ENCODE data around the gene CPA4.

Gene CPA4

GRCh38 chr7:130365088-130365487 is 72.1 kb downstream of the CPA4 start:
- DNase-seq (ENCODE audit: low read depth) = no peak
- TF ChIP-seq, protein P1, sequence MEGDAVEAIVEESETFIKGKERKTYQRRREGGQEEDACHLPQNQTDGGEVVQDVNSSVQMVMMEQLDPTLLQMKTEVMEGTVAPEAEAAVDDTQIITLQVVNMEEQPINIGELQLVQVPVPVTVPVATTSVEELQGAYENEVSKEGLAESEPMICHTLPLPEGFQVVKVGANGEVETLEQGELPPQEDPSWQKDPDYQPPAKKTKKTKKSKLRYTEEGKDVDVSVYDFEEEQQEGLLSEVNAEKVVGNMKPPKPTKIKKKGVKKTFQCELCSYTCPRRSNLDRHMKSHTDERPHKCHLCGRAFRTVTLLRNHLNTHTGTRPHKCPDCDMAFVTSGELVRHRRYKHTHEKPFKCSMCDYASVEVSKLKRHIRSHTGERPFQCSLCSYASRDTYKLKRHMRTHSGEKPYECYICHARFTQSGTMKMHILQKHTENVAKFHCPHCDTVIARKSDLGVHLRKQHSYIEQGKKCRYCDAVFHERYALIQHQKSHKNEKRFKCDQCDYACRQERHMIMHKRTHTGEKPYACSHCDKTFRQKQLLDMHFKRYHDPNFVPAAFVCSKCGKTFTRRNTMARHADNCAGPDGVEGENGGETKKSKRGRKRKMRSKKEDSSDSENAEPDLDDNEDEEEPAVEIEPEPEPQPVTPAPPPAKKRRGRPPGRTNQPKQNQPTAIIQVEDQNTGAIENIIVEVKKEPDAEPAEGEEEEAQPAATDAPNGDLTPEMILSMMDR (IDR thresholded peaks at IDR 0.05; ENCODE audit: low read length, missing control alignments) = no peak
- no peak overlapping the region for H3K4me3 ChIP-seq (replicated peaks; ENCODE audit: low read depth, low read length)

GRCh38 chr7:130365511-130366441 is 72.8 kb downstream of the CPA4 start:
- peak; percentile 48 for DNase-seq (ENCODE audit: low read depth)
- TF ChIP-seq, protein P1 (IDR thresholded peaks at IDR 0.05; ENCODE audit: low read length, missing control alignments) = no peak
- H3K4me3 ChIP-seq (replicated peaks; ENCODE audit: low read depth, low read length) = no peak overlapping the region

DNA sequence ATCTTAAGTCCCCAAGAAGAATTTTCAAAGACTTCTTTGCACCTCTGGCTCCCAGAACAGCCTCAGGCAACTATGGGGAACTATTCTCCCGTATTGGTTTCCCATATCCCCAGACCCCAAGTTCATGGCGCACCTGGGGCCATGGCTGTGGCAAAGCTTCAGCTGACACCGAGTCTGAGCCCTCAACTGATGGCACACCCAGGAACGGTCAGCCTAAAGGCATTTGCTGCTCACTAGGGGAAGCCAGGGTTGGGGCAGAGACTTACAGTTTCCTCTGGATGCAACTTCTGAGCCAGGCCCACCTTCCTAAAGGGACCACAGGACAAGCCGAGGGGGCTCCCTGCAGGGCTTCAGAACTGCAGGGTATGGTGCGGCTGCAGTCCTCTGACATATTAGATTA is 73.6 kb downstream of the CPA4 start:
- no peak for DNase-seq (ENCODE audit: low read depth)
- H3K4me3 ChIP-seq (replicated peaks; ENCODE audit: low read depth, low read length) = no peak overlapping the region
- TF ChIP-seq, protein P1 (IDR thresholded peaks at IDR 0.05; ENCODE audit: low read length, missing control alignments) = no peak

DNA sequence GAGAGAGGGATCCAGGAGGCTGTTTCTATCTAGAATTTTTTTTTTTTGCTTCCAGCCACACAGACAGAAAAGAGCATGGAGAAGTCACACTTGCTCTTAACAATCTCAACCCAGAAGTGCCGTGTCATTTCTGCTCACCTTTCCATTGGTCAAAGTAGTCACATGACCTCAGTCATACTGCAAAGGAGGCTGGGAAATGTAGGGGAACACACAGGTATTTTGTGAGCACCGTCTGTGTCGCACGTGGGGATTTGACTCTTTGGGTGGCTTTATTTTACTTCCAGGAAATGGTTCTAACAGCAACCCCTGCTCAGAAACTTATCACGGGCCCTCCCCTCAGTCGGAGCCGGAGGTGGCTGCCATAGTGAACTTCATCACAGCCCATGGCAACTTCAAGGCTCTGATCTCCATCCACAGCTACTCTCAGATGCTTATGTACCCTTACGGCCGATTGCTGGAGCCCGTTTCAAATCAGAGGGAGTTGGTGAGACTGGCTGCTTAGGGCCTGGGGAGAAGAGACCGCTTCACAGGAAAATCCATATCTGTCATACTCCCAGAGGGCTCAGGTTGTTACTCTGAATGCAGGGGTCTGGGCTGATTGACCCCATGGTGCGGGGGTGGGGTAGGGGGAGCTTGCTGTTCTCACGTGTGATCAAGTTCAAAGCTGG is 74.3 kb downstream of the CPA4 start:
- no peak overlapping the region for H3K4me3 ChIP-seq (replicated peaks; ENCODE audit: low read depth, low read length)
- no peak for DNase-seq (ENCODE audit: low read depth)
- TF ChIP-seq, protein P1 (IDR thresholded peaks at IDR 0.05; ENCODE audit: low read length, missing control alignments) = no peak

GRCh38 chr7:130367836-130368746 is 75.1 kb downstream of the CPA4 start:
- no peak for DNase-seq (ENCODE audit: low read depth)
- TF ChIP-seq, protein P1 (IDR thresholded peaks at IDR 0.05; ENCODE audit: low read length, missing control alignments) = no peak
- no peak overlapping the region for H3K4me3 ChIP-seq (replicated peaks; ENCODE audit: low read depth, low read length)

DNA sequence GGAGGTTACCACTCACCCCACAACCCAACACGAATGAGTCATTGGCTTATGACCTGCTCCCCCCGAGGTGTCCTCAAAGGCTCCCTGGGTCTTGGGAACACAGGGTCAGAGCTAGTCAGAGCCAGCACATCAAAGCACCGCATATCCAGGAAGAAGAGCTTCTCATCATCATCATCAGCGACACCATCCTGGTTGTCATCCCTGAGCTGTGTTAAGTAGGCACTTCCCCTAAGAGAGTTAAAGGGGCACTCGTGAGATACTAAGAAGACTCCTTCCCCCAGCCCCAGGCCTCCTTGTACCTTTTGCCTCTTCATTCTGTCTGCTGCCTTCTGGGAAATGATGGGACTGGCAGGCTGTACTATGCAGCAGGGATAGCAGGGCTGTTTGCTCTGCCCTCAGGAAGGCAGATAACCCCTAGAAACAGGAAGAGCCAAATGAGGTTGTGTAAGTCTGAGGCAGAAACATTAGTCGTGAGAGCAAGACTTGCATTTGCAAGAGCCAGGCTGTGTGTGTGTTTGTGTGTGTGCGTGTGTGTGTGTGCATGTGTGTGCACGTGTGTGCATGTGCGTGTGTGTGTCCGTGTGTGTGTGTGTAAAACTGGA is 76.2 kb downstream of the CPA4 start:
- H3K4me3 ChIP-seq (replicated peaks; ENCODE audit: low read depth, low read length) = no peak overlapping the region
- TF ChIP-seq, protein P1 (IDR thresholded peaks at IDR 0.05; ENCODE audit: low read length, missing control alignments) = no peak
- DNase-seq (ENCODE audit: low read depth) = peak; percentile 97
